Effector memory CD8-positive, alpha-beta T cell (primary cell): ENCODE data around the gene KLHDC9.
A peak's percentile ranks its signal among the peaks of the same experiment; 100 is the strongest.

Experiments used
- ATAC-seq: fragments of 150-1000 bp; cut with Tn5 transposase; replicated peaks from 2 replicates; pipeline ENCODE4 v1.10.0; 2021; ENCODE audit warnings: mild to moderate bottlenecking, moderate library complexity
- DNase-seq, 3 experiments: peaks; one replicate each; pipeline ENCODE4 v3.0.0; 2021
- H3K27ac Mint-ChIP-seq, 2 donors: one replicate each; pipeline ENCODE4 v1.8.0; 2022; ENCODE audit warnings: mild to moderate bottlenecking in 2 of 2, mixed read lengths in 2 of 2, moderate library complexity in 2 of 2
- H3K27me3 Mint-ChIP-seq, 2 donors: one replicate each; pipeline ENCODE4 v1.8.0; 2022; ENCODE audit warnings: mixed read lengths in 2 of 2
- H3K36me3 Mint-ChIP-seq: one replicate; pipeline ENCODE4 v1.8.0; 2022; ENCODE audit warnings: mild to moderate bottlenecking, moderate library complexity, mixed read lengths; ENCODE audit not compliant: insufficient read depth
- H3K4me1 Mint-ChIP-seq, 2 donors: one replicate each; pipeline ENCODE4 v1.8.0; 2022; ENCODE audit warnings: low read depth in 2 of 2, mixed read lengths in 2 of 2
- H3K4me3 Mint-ChIP-seq, 2 donors: one replicate each; pipeline ENCODE4 v1.8.0; 2022; ENCODE audit warnings: mild to moderate bottlenecking in 2 of 2, mixed read lengths in 2 of 2, moderate library complexity in 2 of 2
- H3K9me3 Mint-ChIP-seq, 2 donors: one replicate each; pipeline ENCODE4 v1.8.0; 2022; ENCODE audit warnings: mixed read lengths in 2 of 2

Gene KLHDC9

DNA sequence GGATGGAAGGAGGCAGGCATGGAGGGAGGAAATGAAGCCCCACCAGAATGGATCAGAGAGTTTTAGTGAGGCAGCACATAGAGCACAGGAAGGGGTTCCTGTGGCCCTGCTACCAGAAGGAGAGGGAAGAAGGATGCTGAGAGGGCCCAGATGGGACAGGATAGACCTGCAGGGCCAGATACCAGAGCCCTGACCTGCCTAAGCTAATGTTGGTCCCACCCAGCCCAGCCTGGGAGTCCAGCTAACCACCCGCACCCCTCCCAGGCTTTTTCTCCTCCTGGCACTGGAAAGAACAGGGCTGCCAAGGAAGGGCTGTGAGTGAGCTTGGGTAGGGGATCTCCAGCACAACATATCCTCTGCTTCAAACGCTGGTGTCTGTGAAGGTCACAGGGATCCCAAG is 15.7 kb upstream of the KLHDC9 start:
- H3K9me3 Mint-ChIP-seq, result no peaks in the 10 kb centered on the region
- H3K4me1 Mint-ChIP-seq, result peaks cover 0 to 2% of the 10 kb centered on the region in 2 donors
- H3K27me3 Mint-ChIP-seq, result peaks cover 6 to 11% of the 10 kb centered on the region in 2 donors
- peak overlapping the region in 1 of 2 donors; percentile 35 for H3K27ac Mint-ChIP-seq
- DNase-seq, result no peak
- no peak overlapping the region for H3K4me3 Mint-ChIP-seq
- no peaks in the 10 kb centered on the region for H3K36me3 Mint-ChIP-seq
- no peak for ATAC-seq

DNA sequence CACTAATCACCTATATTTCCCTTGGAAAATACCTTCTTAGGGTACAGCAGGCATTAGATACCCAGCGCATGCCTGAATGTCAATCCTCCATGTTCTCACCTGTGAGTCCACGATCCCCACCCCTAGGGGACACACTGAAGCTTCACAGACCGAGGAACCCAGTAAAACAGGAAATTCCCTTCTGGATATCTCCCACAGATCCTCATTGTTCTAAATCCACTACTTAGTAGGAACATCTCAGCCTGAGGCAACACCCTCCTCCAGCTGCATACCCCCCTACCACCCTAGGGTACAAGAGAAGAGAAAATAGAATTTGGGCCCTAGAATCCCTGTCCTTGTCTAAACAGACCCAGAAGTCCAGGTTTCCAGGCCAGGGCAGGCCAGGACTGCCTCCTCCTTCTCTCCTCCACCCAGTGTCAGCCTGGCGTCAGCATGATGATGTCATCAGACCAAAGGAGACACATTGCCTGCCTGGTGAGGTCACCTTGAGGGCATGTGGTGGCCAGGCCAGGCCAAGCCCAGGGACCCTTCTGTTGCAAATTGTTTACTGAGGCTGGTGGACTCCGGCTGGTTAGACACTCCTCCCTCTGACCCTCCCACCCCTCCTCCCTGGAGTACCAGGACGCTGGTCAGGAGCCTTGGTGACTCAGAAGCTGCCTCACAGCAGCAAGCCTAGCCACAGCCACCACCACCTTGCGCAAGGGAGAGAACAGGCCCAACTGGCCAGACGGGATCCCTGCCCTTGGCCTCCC is 15.0 kb upstream of the KLHDC9 start:
- Mint-ChIP-seq H3K27me3 (peaks cover 6 to 11% of the 10 kb centered on the region in 2 donors), H3K4me3 (no peak overlapping the region), H3K36me3 (no peaks in the 10 kb centered on the region), H3K4me1 (peaks cover 0 to 2% of the 10 kb centered on the region in 2 donors), H3K9me3 (no peaks in the 10 kb centered on the region), H3K27ac (no peak overlapping the region)
- peak; percentile 51 for ATAC-seq
- no peak for DNase-seq

DNA sequence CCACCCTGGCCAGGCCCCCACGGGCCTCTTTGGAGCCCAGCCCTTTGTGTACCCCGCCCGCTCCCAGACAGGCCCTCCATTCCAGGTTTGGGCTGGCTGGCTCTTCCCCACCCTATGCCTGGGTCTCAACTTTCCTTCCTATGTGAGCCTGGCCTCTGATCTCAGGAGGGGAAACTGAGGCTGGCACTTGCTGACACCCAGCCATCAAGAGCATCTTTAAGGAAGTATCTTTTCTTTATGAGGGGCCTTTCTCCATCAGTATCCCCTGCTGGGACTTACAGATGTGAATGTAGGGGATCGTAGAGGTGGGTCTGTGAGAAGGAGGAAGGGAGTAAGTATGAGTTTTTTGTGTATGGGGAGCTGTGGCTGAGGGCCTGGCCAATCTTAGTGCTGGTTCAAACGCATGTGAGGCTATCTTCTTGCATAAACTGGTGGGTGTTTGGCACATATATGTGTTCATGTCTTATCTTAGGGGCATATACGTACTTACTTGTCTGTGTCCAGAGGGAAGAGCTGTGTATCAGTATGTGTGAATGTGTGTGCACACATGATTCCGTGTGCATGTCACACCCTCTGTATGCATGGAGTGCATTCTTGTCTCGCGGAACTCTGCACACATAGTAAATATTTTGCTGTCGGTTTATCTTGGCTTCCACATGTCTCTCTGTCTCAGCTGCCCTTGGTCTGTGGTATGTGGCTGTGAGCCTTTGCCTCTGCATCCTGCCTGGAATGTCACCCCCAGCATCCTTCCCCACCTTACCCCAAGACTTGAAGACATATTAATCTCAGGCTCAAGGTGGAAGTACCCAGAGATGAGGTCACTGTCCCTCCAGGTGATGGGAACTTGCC is 14.2 kb upstream of the KLHDC9 start:
- Mint-ChIP-seq H3K4me1 (peaks cover 0 to 2% of the 10 kb centered on the region in 2 donors), H3K27ac (no peak overlapping the region), H3K9me3 (no peaks in the 10 kb centered on the region), H3K36me3 (no peaks in the 10 kb centered on the region), H3K27me3 (peaks cover 6 to 11% of the 10 kb centered on the region in 2 donors), H3K4me3 (no peak overlapping the region)
- ATAC-seq (no peak), DNase-seq (no peak)

DNA sequence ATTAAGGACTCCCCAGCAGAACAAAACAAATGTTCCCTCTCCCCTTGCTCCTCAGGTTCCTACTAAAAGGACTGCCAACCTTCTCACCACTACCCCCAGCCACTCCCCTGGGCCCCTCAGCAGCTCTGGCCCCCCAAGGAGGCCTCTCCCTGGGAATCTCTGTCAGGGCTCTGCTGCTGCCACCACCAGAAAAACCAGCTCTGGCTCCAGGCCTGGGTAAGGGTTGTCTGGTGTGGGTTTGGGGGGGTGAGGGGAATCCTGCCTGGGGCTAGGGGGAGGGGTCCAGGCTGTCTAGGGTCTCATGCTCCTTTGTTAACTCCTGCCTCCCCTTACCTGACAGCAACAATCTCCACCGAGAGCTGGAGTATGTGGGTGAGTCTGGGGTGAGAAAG is 13.6 kb upstream of the KLHDC9 start:
- no peak overlapping the region for H3K27ac Mint-ChIP-seq
- H3K36me3 Mint-ChIP-seq, result no peaks in the 10 kb centered on the region
- no peaks in the 10 kb centered on the region for H3K9me3 Mint-ChIP-seq
- peaks cover 6 to 11% of the 10 kb centered on the region in 2 donors for H3K27me3 Mint-ChIP-seq
- peaks cover 0 to 2% of the 10 kb centered on the region in 2 donors for H3K4me1 Mint-ChIP-seq
- ATAC-seq (no peak), DNase-seq (no peak)
- no peak overlapping the region for H3K4me3 Mint-ChIP-seq

DNA sequence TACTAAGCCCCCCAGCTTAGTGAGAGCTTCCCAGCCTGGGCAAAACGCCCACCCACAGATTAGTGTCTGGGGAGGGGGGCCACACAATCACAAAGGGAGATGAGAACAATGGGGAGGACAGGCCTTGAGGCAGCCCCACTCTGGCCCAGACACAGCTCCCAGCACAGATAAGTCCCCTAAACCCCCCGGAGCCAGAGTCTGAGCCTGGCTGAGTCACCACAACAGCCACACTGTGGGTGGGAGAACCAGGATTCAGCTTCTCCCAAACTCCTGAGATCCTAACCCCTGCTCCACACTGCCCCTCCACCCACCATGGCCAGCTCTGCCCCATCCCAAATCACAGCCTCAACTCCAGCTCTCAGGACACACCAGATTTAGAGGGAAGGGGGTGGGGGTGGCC is 13.0 kb upstream of the KLHDC9 start:
- no peaks in the 10 kb centered on the region for H3K9me3 Mint-ChIP-seq
- no peak for DNase-seq
- H3K27ac Mint-ChIP-seq, result peak overlapping the region in 1 of 2 donors; percentile 64

DNA sequence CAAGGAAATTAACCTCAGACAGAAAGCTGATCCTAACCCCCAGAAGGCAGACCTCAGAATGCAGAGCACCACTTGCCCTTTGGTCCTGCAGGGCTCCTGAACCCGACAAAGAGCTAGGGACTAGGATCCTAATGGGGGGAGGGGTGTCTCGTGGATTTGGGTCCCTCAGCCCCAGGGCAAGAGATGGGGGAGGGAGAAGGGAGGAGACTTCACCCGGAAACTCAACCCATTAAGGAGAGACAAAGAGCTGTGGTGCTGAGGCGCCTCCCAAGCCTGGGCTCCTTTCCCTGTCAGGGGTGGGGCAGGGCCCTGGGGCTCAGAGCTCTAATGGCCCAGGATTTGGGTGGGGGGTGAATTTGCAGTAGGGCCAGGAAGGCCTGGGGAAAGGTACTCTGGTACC is 11.7 kb upstream of the KLHDC9 start:
- DNase-seq, result no peak
- H3K27ac Mint-ChIP-seq, result no peak overlapping the region
- no peak for ATAC-seq
- no peak overlapping the region for H3K4me3 Mint-ChIP-seq
- H3K36me3 Mint-ChIP-seq, result no peaks in the 10 kb centered on the region
- no peaks in the 10 kb centered on the region for H3K9me3 Mint-ChIP-seq
- H3K4me1 Mint-ChIP-seq, result peaks cover 0 to 2% of the 10 kb centered on the region in 2 donors
- peaks cover 6 to 11% of the 10 kb centered on the region in 2 donors for H3K27me3 Mint-ChIP-seq

More for the DNA sequence above, 13.0 kb upstream of the KLHDC9 start:
- H3K4me3 Mint-ChIP-seq, result no peak overlapping the region
- ATAC-seq, result no peak
- no peaks in the 10 kb centered on the region for H3K36me3 Mint-ChIP-seq
- peaks cover 6 to 11% of the 10 kb centered on the region in 2 donors for H3K27me3 Mint-ChIP-seq
- H3K4me1 Mint-ChIP-seq, result peaks cover 0 to 2% of the 10 kb centered on the region in 2 donors

DNA sequence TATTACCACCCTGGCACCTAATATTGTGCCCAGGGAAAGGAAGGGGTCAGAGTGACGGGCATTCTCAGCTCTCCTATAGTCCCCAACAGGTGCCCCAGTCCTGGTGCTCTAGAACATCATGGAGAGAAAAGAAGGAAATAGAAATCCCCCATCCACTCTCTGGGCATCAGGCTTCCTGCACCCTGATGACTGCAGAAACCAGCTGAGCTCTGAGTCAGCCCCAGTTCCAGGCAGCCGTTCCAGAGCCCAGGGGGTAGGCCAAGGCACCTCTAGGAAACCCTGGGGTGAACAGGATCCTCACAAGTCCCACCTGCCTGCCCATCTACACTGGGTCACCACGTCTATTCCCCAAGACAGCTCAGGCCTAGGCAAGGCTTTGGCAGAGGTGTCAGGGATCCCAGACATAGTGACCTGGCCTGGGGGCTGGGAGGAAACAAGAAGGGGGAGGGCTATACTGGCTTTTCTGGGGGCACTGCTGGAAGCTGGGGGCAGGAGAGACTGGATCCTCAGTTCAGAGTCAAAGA is 9.5 kb upstream of the KLHDC9 start:
- peaks cover 6 to 11% of the 10 kb centered on the region in 2 donors for H3K27me3 Mint-ChIP-seq
- ATAC-seq (no peak), DNase-seq (no peak)
- H3K9me3 Mint-ChIP-seq, result no peaks in the 10 kb centered on the region
- H3K27ac Mint-ChIP-seq, result no peak overlapping the region
- H3K4me1 Mint-ChIP-seq, result peaks cover 0 to 2% of the 10 kb centered on the region in 2 donors
- no peak overlapping the region for H3K4me3 Mint-ChIP-seq
- H3K36me3 Mint-ChIP-seq, result no peaks in the 10 kb centered on the region

DNA sequence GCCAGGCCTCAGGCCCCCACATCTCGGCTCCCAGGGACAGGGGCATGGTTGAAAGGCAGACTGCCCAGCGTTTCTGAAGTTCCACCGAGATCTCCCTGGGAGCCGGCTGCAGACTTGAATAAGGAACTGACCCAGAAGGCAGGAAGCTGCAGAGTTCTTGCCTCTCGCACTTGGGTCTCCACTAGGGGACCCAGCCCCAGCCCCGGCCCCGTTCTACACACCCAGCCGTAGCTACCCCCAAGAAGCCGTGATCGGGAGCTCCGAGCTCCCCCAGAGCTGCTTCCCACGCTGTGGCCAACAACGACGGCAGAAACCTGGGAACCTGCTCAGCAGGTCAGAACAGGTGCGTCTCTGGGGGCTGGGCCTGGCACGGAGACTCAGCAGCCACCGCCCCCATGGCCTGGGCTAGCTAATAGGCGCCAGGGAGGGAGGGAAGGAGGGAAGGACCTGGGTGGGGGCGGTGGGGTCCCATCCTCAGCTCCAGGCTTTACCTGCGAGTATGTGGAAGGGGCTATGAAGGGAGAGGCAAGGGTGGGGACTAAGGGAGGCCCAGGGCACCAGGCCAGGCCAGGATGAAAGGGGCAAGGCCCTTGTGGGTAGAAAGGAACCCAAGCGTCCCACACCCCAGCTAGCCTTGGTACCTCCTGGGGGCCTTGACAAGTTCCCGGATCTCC is 8.8 kb upstream of the KLHDC9 start, which contains the start of gene NECTIN4:
TSS of gene NECTIN4 (minus strand) at position 308 of the 674 bp plus-strand sequence. CDS start at position 46, 262 bp downstream.
- Mint-ChIP-seq H3K4me1 (peaks cover 0 to 2% of the 10 kb centered on the region in 2 donors), H3K36me3 (no peaks in the 10 kb centered on the region), H3K4me3 (no peak within 1 kb of the TSS), H3K27ac (no peak within 1 kb of the TSS), H3K9me3 (no peaks in the 10 kb centered on the region), H3K27me3 (peaks cover 6 to 11% of the 10 kb centered on the region in 2 donors)
- ATAC-seq (no peak), DNase-seq (no peak)

DNA sequence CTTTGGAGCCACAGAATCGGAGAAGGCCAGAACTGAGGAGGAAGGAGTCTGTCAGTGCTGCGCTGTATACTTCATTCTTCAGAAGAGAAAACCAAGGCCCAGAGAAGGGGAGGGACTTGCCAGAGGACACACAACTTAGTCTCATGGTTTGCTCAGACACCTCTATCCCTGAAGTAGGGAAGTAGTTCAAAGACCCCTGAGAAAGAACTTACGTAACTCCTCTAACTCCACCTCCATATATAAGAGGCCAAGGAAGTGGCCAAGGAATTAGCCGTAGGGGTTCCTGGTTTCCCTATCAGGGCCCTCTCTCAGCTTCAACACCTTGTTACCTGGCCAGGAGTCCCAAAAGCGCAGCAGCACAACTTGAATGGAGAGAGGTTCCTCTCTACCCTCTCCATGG is 8.2 kb upstream of the KLHDC9 start:
- Mint-ChIP-seq H3K27ac (no peak overlapping the region), H3K36me3 (no peaks in the 10 kb centered on the region), H3K4me1 (peaks cover 0 to 2% of the 10 kb centered on the region in 2 donors), H3K27me3 (peaks cover 6 to 11% of the 10 kb centered on the region in 2 donors), H3K4me3 (no peak overlapping the region), H3K9me3 (no peaks in the 10 kb centered on the region)
- no peak for ATAC-seq
- no peak for DNase-seq

DNA sequence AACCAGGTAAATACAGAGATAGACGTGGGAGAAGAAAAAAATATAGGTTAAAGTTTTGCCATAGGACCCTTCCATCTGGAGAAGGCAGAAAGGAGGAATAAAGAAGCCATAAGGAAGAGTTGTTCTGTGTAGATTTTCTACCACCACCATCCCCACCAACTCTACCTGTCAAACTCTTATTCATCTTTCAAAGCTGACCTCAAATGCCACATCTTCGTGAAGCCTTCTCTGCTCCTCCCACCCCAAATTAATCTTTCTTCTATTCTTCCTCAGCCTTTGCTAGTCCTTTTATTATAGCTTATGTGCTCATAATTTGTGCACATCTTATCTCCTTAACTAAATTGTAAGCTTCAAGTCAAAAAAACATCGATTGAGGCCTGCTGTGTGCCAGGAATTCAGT is 7.5 kb upstream of the KLHDC9 start:
- Mint-ChIP-seq H3K27ac (no peak overlapping the region), H3K4me1 (peaks cover 0 to 2% of the 10 kb centered on the region in 2 donors), H3K27me3 (peaks cover 6 to 9% of the 10 kb centered on the region in 2 donors), H3K4me3 (no peak overlapping the region), H3K36me3 (no peaks in the 10 kb centered on the region), H3K9me3 (no peaks in the 10 kb centered on the region)
- DNase-seq (no peak), ATAC-seq (no peak)

DNA sequence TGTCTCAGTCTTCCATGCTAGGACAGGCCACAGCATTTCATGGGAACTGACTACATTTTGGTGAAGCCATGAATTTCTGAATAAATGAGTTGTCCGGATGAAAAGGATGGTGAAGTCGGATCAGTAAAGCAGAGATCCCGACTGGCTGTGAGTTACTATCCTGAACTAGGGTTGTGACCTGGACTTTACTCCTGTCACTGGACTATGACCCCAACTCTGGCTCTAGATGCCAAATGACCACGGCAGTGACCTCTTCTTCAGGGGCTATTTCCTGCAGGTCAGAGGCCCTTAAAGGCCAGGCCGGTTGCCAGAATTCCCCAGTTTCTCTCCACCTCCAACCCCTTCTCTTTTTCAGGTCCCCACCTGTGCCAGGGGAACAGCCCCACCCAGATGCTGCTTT is 7.1 kb upstream of the KLHDC9 start:
- H3K9me3 Mint-ChIP-seq, result no peaks in the 10 kb centered on the region
- peaks cover 2 to 4% of the 10 kb centered on the region in 2 donors for H3K27me3 Mint-ChIP-seq
- H3K4me3 Mint-ChIP-seq, result no peak overlapping the region
- peaks cover 0 to 2% of the 10 kb centered on the region in 2 donors for H3K4me1 Mint-ChIP-seq
- no peak overlapping the region for H3K27ac Mint-ChIP-seq
- no peaks in the 10 kb centered on the region for H3K36me3 Mint-ChIP-seq
- no peak for ATAC-seq
- no peak for DNase-seq

DNA sequence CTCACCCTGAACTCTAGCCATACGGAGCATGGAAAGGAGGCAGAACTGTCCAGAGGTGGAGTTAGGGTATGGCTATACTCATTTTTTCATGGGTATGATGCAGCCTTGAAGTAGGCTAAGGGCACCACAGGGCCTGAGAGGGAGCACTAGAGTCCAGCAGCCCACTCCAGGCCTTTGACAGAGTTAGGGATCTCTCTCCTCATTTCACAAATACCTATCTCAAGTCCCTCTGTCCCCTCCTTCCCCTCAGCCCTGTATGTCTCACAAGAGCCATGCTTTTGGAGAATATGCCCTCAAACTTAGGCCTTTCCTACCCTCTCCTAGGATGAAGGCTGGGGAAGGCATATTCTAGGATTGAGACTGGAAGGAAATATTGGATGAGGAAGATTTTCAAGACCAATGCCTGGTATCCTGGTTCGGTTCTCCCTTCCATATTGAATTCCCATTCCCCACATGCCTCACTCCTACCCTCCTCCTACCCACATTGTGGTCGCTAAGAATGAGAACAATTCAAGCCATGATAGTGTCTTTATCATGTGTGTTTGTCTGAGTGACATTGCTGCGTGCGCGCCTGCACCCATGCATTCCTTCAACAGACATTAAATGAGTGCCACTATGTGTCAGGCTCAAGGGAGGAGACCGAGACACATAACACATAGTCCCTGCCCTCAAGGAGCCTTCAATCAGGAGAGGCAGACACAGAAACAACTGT is 6.2 kb upstream of the KLHDC9 start:
- no peaks in the 10 kb centered on the region for H3K27me3 Mint-ChIP-seq
- no peak for ATAC-seq
- DNase-seq, result no peak
- H3K4me1 Mint-ChIP-seq, result peaks cover 2% of the 10 kb centered on the region in 2 donors
- no peak overlapping the region for H3K4me3 Mint-ChIP-seq
- H3K9me3 Mint-ChIP-seq, result no peaks in the 10 kb centered on the region
- peaks cover 8% of the 10 kb centered on the region for H3K36me3 Mint-ChIP-seq
- no peak overlapping the region for H3K27ac Mint-ChIP-seq

DNA sequence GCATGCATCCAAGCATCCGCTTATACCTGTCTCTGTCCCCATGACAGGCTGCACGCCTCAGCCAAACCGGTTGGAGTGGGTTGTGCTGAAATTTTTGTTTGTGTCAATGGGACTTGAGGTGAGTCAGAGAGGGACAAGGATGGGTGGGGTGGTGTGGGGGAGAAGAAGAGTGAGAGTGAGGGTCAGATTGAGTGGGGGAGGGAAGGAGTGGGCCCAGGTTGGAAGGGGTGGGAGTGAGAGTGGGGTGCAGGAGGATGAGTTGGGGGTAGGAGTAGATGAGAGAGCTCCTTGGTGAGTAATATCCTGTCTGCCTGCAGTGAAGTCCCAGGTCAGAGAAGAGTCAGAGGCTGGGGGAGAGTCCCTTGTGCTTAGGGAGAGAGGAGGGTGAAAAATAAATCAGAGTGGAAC is 5.5 kb upstream of the KLHDC9 start:
- Mint-ChIP-seq H3K4me1 (peaks cover 6 to 9% of the 10 kb centered on the region in 2 donors), H3K4me3 (no peak overlapping the region), H3K9me3 (no peaks in the 10 kb centered on the region), H3K27me3 (no peaks in the 10 kb centered on the region), H3K27ac (no peak overlapping the region), H3K36me3 (peaks cover 15% of the 10 kb centered on the region)
- ATAC-seq (no peak), DNase-seq (no peak)
